ENCODE results near the gene FAM78A. TPM values are rescaled to one million over a fixed set of nuclear protein-coding genes. Genes with fewer than 3 reads are reported as not detected.

FAM78A gene
- total RNA-seq, 1 experiment from 2014 or later, result 3.4 TPM

- TF ChIP-seq JUND (IDR thresholded peaks at IDR 0.05) (no peak), CBX3 (IDR thresholded peaks at IDR 0.05; ENCODE audit: low read depth) (no peak)
- TF ChIP-seq, protein P1, sequence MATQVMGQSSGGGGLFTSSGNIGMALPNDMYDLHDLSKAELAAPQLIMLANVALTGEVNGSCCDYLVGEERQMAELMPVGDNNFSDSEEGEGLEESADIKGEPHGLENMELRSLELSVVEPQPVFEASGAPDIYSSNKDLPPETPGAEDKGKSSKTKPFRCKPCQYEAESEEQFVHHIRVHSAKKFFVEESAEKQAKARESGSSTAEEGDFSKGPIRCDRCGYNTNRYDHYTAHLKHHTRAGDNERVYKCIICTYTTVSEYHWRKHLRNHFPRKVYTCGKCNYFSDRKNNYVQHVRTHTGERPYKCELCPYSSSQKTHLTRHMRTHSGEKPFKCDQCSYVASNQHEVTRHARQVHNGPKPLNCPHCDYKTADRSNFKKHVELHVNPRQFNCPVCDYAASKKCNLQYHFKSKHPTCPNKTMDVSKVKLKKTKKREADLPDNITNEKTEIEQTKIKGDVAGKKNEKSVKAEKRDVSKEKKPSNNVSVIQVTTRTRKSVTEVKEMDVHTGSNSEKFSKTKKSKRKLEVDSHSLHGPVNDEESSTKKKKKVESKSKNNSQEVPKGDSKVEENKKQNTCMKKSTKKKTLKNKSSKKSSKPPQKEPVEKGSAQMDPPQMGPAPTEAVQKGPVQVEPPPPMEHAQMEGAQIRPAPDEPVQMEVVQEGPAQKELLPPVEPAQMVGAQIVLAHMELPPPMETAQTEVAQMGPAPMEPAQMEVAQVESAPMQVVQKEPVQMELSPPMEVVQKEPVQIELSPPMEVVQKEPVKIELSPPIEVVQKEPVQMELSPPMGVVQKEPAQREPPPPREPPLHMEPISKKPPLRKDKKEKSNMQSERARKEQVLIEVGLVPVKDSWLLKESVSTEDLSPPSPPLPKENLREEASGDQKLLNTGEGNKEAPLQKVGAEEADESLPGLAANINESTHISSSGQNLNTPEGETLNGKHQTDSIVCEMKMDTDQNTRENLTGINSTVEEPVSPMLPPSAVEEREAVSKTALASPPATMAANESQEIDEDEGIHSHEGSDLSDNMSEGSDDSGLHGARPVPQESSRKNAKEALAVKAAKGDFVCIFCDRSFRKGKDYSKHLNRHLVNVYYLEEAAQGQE (IDR thresholded peaks at IDR 0.05; ENCODE audit: low read depth), result no peak
- TF ChIP-seq, protein P2, sequence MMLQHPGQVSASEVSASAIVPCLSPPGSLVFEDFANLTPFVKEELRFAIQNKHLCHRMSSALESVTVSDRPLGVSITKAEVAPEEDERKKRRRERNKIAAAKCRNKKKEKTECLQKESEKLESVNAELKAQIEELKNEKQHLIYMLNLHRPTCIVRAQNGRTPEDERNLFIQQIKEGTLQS (IDR thresholded peaks at IDR 0.05), result no peak
These were observed 36.8 kb upstream of the FAM78A start (continued) for GRCh38 chr9:131312822-131313770.

DNA sequence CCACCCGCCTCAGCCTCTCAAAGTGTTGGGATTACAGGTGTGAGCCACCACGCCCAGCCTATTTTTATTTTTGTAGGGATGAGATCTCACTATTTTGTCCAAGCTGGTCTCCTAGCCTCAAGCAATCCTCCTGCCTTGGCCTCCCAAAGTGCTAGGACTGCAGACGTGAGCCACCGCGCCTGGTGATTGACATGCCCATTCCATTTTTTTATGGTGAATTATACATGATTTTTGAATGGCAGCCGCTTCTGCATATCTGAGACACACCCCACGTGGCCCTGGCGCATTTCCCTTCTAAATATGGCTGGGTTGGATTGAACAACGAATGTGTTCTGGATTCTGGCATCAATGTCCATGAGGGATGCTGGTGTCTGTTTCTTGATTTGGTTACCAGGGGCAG, 35.9 kb upstream of the FAM78A start:
- RAD21 ChIA-PET (ENCODE audit: low non-redundant PET in 1 of 2, low total read pairs in 2 of 2, uncharacterized antibody in 2 of 2, unreplicated experiment in 2 of 2), result no interaction called here
- no peaks in the 10 kb centered on the region for H3K36me3 ChIP-seq (ENCODE audit: control insufficient read depth in 1 of 2, insufficient read depth in 2 of 2, low read length in 2 of 2)
- H3K79me2 ChIP-seq (ENCODE audit: insufficient read depth, low read length), result no peaks in the 10 kb centered on the region
- POLR2A ChIA-PET, result no interaction called here
- H3K27ac ChIP-seq (ENCODE audit: low read depth, low read length), result no peak overlapping the region
- H3K9me3 ChIP-seq (ENCODE audit: control insufficient read depth in 1 of 2, insufficient read depth in 1 of 2, low read depth in 1 of 2, low read length in 2 of 2), result no peaks in the 10 kb centered on the region
- no peaks in the 10 kb centered on the region for H3K27me3 ChIP-seq (ENCODE audit: insufficient read depth, low read length)
- DNase-seq (ENCODE audit: low read depth, low spot score) (no peak), ATAC-seq (no peak)
- intact Hi-C loops (cut with micrococcal nuclease), result no loop called here
- no peak overlapping the region for H3K9ac ChIP-seq (ENCODE audit: low read length)
- no peak overlapping the region for H2AFZ ChIP-seq (ENCODE audit: low read depth, low read length, poor library complexity, severe bottlenecking)
- CTCF ChIA-PET, result no interaction called here
- no peak overlapping the region for H3K4me2 ChIP-seq (ENCODE audit: low read length)
- H3K4me1 ChIP-seq (ENCODE audit: control insufficient read depth in 1 of 2, insufficient read depth in 2 of 2, low read length in 2 of 2), result no peaks in the 10 kb centered on the region
- no TSS peak for BruUV-seq (replicated peaks)
- no peaks in the 10 kb centered on the region for H4K20me1 ChIP-seq (ENCODE audit: insufficient read depth)
- no peaks in the 10 kb centered on the region for H3K9me2 ChIP-seq (ENCODE audit: insufficient read depth)
- H3K4me3 ChIP-seq (replicated peaks in 1 of 2; ENCODE audit: low read depth in 1 of 2, low read length in 2 of 2), result no peak overlapping the region
- no peak for TF ChIP-seq RAD21 (IDR thresholded peaks at IDR 0.05; ENCODE audit: low read depth)
- TF ChIP-seq SIN3A (IDR thresholded peaks at IDR 0.05; ENCODE audit: low read depth), result no peak
- no peak for TF ChIP-seq FOSL1 (IDR thresholded peaks at IDR 0.05; ENCODE audit: low read depth)
- no peak for TF ChIP-seq EGR1 (IDR thresholded peaks at IDR 0.05; ENCODE audit: low read depth)
- TF ChIP-seq, protein P3, sequence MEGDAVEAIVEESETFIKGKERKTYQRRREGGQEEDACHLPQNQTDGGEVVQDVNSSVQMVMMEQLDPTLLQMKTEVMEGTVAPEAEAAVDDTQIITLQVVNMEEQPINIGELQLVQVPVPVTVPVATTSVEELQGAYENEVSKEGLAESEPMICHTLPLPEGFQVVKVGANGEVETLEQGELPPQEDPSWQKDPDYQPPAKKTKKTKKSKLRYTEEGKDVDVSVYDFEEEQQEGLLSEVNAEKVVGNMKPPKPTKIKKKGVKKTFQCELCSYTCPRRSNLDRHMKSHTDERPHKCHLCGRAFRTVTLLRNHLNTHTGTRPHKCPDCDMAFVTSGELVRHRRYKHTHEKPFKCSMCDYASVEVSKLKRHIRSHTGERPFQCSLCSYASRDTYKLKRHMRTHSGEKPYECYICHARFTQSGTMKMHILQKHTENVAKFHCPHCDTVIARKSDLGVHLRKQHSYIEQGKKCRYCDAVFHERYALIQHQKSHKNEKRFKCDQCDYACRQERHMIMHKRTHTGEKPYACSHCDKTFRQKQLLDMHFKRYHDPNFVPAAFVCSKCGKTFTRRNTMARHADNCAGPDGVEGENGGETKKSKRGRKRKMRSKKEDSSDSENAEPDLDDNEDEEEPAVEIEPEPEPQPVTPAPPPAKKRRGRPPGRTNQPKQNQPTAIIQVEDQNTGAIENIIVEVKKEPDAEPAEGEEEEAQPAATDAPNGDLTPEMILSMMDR (IDR thresholded peaks at IDR 0.05 in 2 of 3, conservative IDR thresholded peaks at IDR 0.05 in 1 of 3; ENCODE audit: borderline replicate concordance in 1 of 3, insufficient read depth in 1 of 3, low read depth in 2 of 3, low read length in 2 of 3), result no peak
- no peak for TF ChIP-seq SP1 (IDR thresholded peaks at IDR 0.05; ENCODE audit: low read depth)
- no peak for TF ChIP-seq EZH2phosphoT487 (IDR thresholded peaks at IDR 0.05; ENCODE audit: borderline replicate concordance)
- TF ChIP-seq TCF7L2 (IDR thresholded peaks at IDR 0.05; ENCODE audit: borderline replicate concordance, extremely low read depth, insufficient read depth, insufficient read length), result no peak
- no peak for TF ChIP-seq JUND (IDR thresholded peaks at IDR 0.05)
- TF ChIP-seq, protein P2 (IDR thresholded peaks at IDR 0.05), result no peak
- TF ChIP-seq ZFX (IDR thresholded peaks at IDR 0.05), result no peak
- TF ChIP-seq, protein P4, sequence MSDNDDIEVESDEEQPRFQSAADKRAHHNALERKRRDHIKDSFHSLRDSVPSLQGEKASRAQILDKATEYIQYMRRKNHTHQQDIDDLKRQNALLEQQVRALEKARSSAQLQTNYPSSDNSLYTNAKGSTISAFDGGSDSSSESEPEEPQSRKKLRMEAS (IDR thresholded peaks at IDR 0.05), result no peak
- no peak for TF ChIP-seq POLR2A (IDR thresholded peaks at IDR 0.05; ENCODE audit: borderline replicate concordance, extremely low read depth, insufficient read depth, insufficient read length)

Measured in HCT116 (cell line).